Common myeloid progenitor, CD34-positive (primary cell): ENCODE results near the gene MUS81.
"Not testable (repeated sequence)": the region's sequence is repeated elsewhere in the genome, so short reads cannot be mapped to it uniquely, and the experiment has no call there.

ENCODE experiments used
- CTCF ChIA-PET: fragments of 350-600 bp; sonication (Branson Sonifier 250); formaldehyde crosslinking; loops from one replicate; lab custom pipeline; 2021; ENCODE audit warnings: antibody characterized with exemption; lab: Charles Lee
- POLR2A ChIA-PET: fragments of 350-600 bp; sonication (Branson Sonifier 250); formaldehyde crosslinking; loops from one replicate; lab custom pipeline; 2021; ENCODE audit warnings: antibody characterized with exemption; lab: Charles Lee
- DNase-seq, 3 donors: peaks; one replicate each; pipeline versions ENCODE4 v3.0.0 to v3.0.0-alpha.2; 2013
- H3K27ac ChIP-seq, 2 experiments: 1 replicate in 1 of 2; 2 replicates in 1 of 2; pipeline ENCODE4 v1.7.0; 2013; ENCODE audit warnings: inconsistent platforms in 2 of 2, low read length in 2 of 2, mild to moderate bottlenecking in 2 of 2, low read depth in 1 of 2, moderate library complexity in 1 of 2; ENCODE audit not compliant: severe bottlenecking in 2 of 2, insufficient read depth in 1 of 2, poor library complexity in 1 of 2
- H3K27me3 ChIP-seq, 5 experiments: replicated peaks in 2 of 5; 1 replicate in 3 of 5; 2 replicates in 2 of 5; pipeline versions ENCODE4 v1.6.1 to v1.7.0; 2013; ENCODE audit warnings: low read length in 4 of 5, mild to moderate bottlenecking in 2 of 5, moderate library complexity in 2 of 5, inconsistent platforms in 1 of 5; ENCODE audit not compliant: insufficient read depth in 5 of 5, control insufficient read depth in 4 of 5
- H3K36me3 ChIP-seq, 4 experiments: 1 replicate in 2 of 4; 2 replicates in 2 of 4; pipeline versions ENCODE4 v1.6.1 to v1.7.0; 2013; ENCODE audit warnings: low read length in 3 of 4, control low read depth in 1 of 4, mild to moderate bottlenecking in 1 of 4; ENCODE audit not compliant: control insufficient read depth in 4 of 4, insufficient read depth in 4 of 4
- H3K4me1 ChIP-seq, 4 experiments: 1 replicate in 3 of 4; 2 replicates in 1 of 4; pipeline versions ENCODE4 v1.6.1 to v1.7.1; 2013; ENCODE audit warnings: low read length in 3 of 4, mild to moderate bottlenecking in 3 of 4, control low read depth in 1 of 4, inconsistent platforms in 1 of 4, moderate library complexity in 1 of 4; ENCODE audit not compliant: control insufficient read depth in 4 of 4, insufficient read depth in 4 of 4; ENCODE audit errors: control extremely low read depth in 1 of 4
- H3K4me3 ChIP-seq, 7 experiments: 1 replicate in 4 of 7; 2 replicates in 3 of 7; pipeline versions ENCODE4 v1.5.1 to v1.7.0; 2013; ENCODE audit warnings: mild to moderate bottlenecking in 7 of 7, low read length in 6 of 7, moderate library complexity in 6 of 7, inconsistent platforms in 2 of 7, low read depth in 2 of 7, control low read depth in 1 of 7; ENCODE audit not compliant: insufficient read depth in 4 of 7, control insufficient read depth in 1 of 7; ENCODE audit errors: extremely low read depth in 1 of 7
- H3K9me3 ChIP-seq, 5 experiments: 1 replicate in 4 of 5; 2 replicates in 1 of 5; pipeline versions ENCODE4 v1.6.1 to v1.7.1; 2013; ENCODE audit warnings: low read length in 4 of 5, mild to moderate bottlenecking in 2 of 5, inconsistent platforms in 1 of 5, low read depth in 1 of 5, moderate library complexity in 1 of 5; ENCODE audit not compliant: control insufficient read depth in 4 of 5, insufficient read depth in 2 of 5; ENCODE audit errors: control extremely low read depth in 1 of 5
- WGBS: methylation state at CpG from one replicate; pipeline ENCODE4 v1.1.5; 2013; ENCODE audit not compliant: insufficient coverage; 5-methylcytosine and 5-hydroxymethylcytosine counted together

MUS81 gene

DNA sequence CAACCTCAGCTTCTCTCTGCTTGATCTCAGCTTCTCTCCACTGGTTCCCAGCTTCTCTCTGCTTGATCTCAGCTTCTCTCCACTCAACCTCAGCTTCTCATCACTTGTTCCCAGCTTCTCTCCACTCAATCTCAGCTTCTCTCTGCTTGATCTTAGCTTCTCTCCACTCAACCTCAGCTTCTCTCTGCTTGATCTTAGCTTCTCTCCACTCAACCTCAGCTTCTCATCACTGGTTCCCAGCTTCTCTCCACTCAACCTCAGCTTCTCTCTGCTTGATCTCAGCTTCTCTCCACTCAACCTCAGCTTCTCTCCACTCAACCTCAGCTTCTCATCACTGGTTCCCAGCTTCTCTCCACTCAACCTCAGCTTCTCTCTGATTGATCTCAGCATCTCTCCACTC lies 28.0 kb upstream of the MUS81 start:
- H3K9me3 ChIP-seq, H3K27ac ChIP-seq, DNase-seq, H3K4me3 ChIP-seq, H3K27me3 ChIP-seq, H3K36me3 ChIP-seq: not testable (repeated sequence)
- peaks cover 5 to 21% (median 20%) of the 10 kb centered on the region in 4 experiments for H3K4me1 ChIP-seq
- ChIA-PET CTCF (interaction anchor here (0.6 to 3.1 kb wide), 11 partner anchors 11 to 227 kb away, joined by 3 to 13 read pairs (median 4); partner anchors contain the start of gene KAT5), POLR2A (interaction anchor here (1.6 to 1.8 kb wide), 2 partner anchors 20 to 26 kb away, joined by 6 read pairs; partner anchors contain the start of gene CFL1)

GRCh38 chr11:65833297-65834030 lies 26.8 kb upstream of the MUS81 start, which contains the start of gene SNX32:
Gene SNX32, plus strand, starts transcription at chr11:65833963. Its CDS starts 103 bp downstream, at chr11:65834066.
- POLR2A ChIA-PET: interaction anchor here (0.7 to 1.8 kb wide), 3 partner anchors 18 to 130 kb away, joined by 3 to 6 read pairs (median 6); partner anchors contain the start of gene CFL1
- peak; percentile 90 to 95 (median 94) for DNase-seq
- H3K36me3 ChIP-seq: no peaks in the 10 kb centered on the region
- CTCF ChIA-PET: interaction anchor here (0.7 to 2.6 kb wide), 8 partner anchors 10 to 226 kb away, joined by 3 to 13 read pairs (median 5); partner anchors contain the start of gene MUS81
- peaks cover 0 to 4% (median 0%) of the 10 kb centered on the region in 5 experiments for H3K9me3 ChIP-seq
- peak within 1 kb of the TSS; percentile 61 to 84 for H3K27ac ChIP-seq
- 0% methylated on average over 55 of the region's 63 CpGs for WGBS
- peak within 1 kb of the TSS; percentile 33 to 87 (median 74) for H3K4me3 ChIP-seq
- peaks cover 0 to 2% (median 0%) of the 10 kb centered on the region in 5 experiments for H3K27me3 ChIP-seq
- H3K4me1 ChIP-seq: peaks cover 5 to 21% (median 20%) of the 10 kb centered on the region in 4 experiments

DNA sequence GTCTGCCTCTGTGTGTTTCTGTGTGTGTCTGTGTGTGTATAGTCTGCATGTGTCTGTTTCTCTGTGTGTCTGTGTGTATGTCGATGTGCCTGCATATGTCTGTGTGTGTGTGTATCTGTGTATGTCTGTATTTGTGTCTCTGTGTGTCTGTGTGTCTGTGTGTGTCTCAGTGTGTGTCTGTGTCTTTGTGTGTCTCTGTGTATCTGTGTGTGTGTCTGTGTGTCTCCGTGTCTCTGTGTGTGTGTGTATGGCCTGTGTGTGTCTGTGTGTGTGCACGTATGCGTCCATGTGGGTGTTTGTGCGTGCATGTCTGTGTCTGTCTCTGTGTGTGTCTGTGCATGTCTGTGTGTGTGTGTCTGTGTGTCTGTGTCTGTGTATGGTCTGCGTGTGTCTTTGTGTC lies 26.0 kb upstream of the MUS81 start:
- CTCF ChIA-PET: interaction anchor here (1.6 to 2.6 kb wide), 3 partner anchors 9 to 25 kb away, joined by 5 to 13 read pairs (median 9); partner anchors contain the start of gene MUS81
- peak overlapping the region; percentile 33 to 87 (median 74) for H3K4me3 ChIP-seq
- no peak overlapping the region for H3K27ac ChIP-seq
- H3K36me3 ChIP-seq: no peaks in the 10 kb centered on the region
- H3K27me3 ChIP-seq: peaks cover 0 to 2% (median 0%) of the 10 kb centered on the region in 5 experiments
- DNase-seq: no peak
- H3K4me1 ChIP-seq: peaks cover 5 to 21% (median 20%) of the 10 kb centered on the region in 4 experiments
- H3K9me3 ChIP-seq: peaks cover 0 to 4% (median 0%) of the 10 kb centered on the region in 5 experiments
- 10% methylated on average over 2 of the region's 6 CpGs for WGBS
- POLR2A ChIA-PET: interaction anchor here (1.8 kb wide), 1 partner anchor 24 kb away, joined by 6 read pairs; the partner anchor contains the start of gene CFL1

DNA sequence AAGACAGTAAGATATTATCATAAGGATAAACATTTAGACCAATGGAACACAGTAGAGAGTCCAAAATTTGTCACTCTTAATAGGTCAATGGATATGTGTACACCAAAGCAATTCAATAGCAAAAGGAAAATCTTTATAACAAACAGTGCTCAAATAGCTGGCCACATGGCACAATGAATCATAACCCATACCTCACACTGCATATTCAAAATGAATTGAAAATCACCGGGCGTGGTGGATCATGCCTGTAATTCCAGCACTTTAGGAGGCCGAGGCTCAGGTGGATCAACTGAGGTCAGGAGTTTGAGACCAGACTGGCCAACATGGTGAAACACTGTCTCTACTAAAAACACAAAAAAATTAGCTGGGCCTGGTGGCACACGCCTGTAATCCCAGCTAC lies 18.1 kb upstream of the MUS81 start:
- H3K4me1 ChIP-seq: no peaks in the 10 kb centered on the region
- no peak overlapping the region for H3K27ac ChIP-seq
- no peaks in the 10 kb centered on the region for H3K36me3 ChIP-seq
- WGBS: 100% methylated on average over 4 of the region's 4 CpGs
- no peak for DNase-seq
- ChIA-PET CTCF (interaction anchor here (0.8 to 2.7 kb wide), 2 partner anchors 9 to 10 kb away, joined by 3 to 9 read pairs; partner anchors contain the start of gene SNX32), POLR2A (no interaction called here)
- H3K27me3 ChIP-seq: no peaks in the 10 kb centered on the region
- H3K9me3 ChIP-seq: peaks cover 0 to 4% (median 0%) of the 10 kb centered on the region in 5 experiments
- no peak overlapping the region for H3K4me3 ChIP-seq

DNA sequence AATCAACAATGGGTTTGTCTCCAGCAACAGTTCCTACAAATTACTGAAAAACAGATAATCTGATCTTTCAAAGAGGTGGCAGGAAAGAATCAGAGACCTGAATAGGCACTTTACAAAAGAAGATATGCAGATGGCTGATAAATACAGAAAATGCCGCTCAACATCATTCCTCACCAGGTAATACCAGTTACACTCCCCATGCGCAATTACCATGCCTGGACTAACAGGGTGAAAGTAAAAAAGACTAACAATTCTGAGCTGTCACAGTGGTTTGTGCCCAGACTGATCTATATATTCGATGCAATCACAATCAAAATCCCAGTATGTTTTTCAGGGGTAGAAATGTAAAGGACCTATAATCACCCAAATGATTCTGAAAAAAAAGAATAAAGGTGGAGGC lies 16.4 kb upstream of the MUS81 start:
- H3K36me3 ChIP-seq: no peaks in the 10 kb centered on the region
- no peak overlapping the region for H3K4me3 ChIP-seq
- no peaks in the 10 kb centered on the region for H3K4me1 ChIP-seq
- H3K9me3 ChIP-seq: no peaks in the 10 kb centered on the region
- POLR2A ChIA-PET: no interaction called here
- DNase-seq: no peak
- no peaks in the 10 kb centered on the region for H3K27me3 ChIP-seq
- CTCF ChIA-PET: interaction anchor here (1.1 to 2.7 kb wide), 2 partner anchors 9 to 11 kb away, joined by 4 to 9 read pairs; partner anchors contain the start of gene SNX32
- 100% methylated on average over 1 of the region's 3 CpGs for WGBS
- H3K27ac ChIP-seq: no peak overlapping the region

DNA sequence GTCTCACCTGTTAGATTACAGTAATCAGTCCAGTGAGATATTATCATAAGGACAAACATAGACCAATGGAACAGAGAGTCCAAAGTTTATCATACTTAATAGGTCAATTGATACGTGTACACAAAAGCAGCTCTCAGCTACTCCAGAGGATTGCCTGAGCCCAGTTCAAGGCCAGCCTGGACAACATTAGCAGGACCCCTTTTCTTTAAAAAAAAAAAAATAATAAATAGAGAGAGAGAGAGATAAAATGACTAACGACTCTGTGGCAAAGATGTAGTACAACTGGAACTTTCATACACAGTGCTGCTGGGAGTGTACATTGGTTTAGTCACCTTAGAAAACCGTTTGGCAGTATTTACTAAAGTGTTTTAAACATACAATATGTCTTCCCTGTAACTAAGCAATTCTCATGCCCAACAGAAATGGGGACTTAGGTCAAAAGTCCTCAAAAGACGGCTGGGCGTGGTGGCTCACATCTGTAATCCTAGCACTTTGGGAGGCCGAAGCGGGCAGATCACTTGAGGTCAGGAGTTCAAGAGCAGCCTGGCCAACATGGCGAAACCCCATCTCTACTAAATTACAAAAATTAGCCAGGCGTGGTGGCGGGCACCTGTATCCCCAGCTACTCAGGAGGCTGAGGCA lies 15.9 kb upstream of the MUS81 start:
- no peaks in the 10 kb centered on the region for H3K4me1 ChIP-seq
- H3K27me3 ChIP-seq: no peaks in the 10 kb centered on the region
- ChIA-PET POLR2A (interaction anchor here (0.7 kb wide), 1 partner anchor 65 kb away, joined by 5 read pairs; no protein-coding TSS in a partner anchor), CTCF (interaction anchor here (0.6 to 2.7 kb wide), 3 partner anchors 8 to 35 kb away, joined by 3 to 9 read pairs (median 4); partner anchors contain the start of gene SNX32)
- no peak overlapping the region for H3K27ac ChIP-seq
- H3K9me3 ChIP-seq: no peaks in the 10 kb centered on the region
- no peak overlapping the region for H3K4me3 ChIP-seq
- 84% methylated on average over 4 of the region's 10 CpGs for WGBS
- no peak for DNase-seq
- H3K36me3 ChIP-seq: no peaks in the 10 kb centered on the region
